GM21786 (cell line): ENCODE data around the gene CRHR1.
"Not testable (repeated sequence)": the region's sequence is repeated elsewhere in the genome, so short reads cannot be mapped to it uniquely, and the experiment has no call there.

Experiments used
- ATAC-seq: cut with Tn5 transposase; IDR thresholded peaks from one replicate; pipeline ENCODE4 v1.9.1; 2021; ENCODE audit not compliant: unreplicated experiment

CRHR1 gene

DNA sequence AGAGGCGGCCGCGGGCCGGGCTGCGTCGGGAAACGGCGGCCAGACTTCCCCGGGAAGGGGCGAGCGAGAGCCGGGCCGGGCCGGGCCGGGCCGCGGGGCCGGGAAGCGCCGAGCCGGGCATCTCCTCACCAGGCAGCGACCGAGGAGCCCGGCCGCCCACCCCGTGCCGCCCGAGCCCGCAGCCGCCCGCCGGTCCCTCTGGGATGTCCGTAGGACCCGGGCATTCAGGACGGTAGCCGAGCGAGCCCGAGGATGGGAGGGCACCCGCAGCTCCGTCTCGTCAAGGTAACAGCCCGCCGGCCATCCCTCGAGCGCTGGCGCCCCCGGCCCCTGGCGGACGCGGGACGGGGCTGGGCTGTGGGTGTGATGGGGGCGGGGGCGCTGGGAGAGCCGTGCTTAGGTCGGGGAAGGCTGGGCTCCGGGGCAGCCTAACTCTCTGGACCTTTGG, at the start of gene CRHR1:
Gene CRHR1, plus strand, starts transcription at position 28 of the 448 bp plus-strand sequence. Its CDS starts 225 bp downstream, at position 253.
- no peak for ATAC-seq

- ATAC-seq, result no peak
Observed at GRCh38 chr17:45734598-45734997, 49.5 kb upstream of the CRHR1 start.

GRCh38 chr17:45735488-45735887, 48.6 kb upstream of the CRHR1 start:
- no peak for ATAC-seq

DNA sequence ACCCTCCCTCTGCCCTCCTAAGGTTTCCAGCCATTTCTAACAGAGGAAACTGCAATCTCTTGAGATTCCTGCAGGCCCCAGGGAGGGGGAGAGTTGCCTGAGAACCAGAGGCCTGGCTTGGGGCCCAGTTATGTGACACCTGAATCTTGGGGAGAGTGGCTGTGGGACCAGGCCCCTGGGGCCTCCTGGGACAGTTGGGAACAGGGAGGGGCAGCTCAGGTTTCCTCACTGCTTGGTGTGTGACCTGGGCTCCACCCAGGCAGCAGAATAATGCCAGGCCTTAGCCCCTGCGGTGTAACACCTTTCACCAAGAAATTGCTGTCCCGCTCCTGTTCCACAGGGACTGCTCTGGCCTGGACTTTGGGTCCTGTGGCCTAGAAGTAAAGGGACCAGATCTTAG, 44.3 kb upstream of the CRHR1 start:
- no peak for ATAC-seq

- no peak for ATAC-seq
Observed at GRCh38 chr17:45740553-45741330, 43.4 kb upstream of the CRHR1 start.

GRCh38 chr17:45742251-45742650, 41.9 kb upstream of the CRHR1 start:
- ATAC-seq, result no peak

GRCh38 chr17:45743626-45744326, 40.3 kb upstream of the CRHR1 start:
- no peak for ATAC-seq

DNA sequence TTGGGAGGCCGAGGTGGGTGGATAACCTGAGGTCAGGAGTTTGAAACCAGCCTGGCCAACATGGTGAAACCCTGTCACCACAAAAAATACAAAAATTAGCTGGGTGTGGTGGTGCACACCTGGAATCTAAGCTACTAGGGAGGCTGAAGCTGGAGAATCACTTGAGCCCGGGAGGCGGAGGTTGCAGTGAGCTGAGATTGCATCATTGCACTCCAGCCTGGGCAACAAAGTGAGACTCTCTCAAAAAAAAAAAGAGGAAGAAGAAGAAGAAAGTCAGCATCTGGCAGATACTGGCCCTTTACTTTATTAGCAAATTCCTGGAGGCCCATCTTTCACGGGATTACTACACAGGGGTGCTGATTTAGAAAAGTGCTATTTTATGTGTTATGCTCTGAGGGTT, 39.3 kb upstream of the CRHR1 start:
- not testable (repeated sequence) for ATAC-seq

GRCh38 chr17:45745601-45746494, 38.3 kb upstream of the CRHR1 start:
- no peak for ATAC-seq

GRCh38 chr17:45747911-45748310, 36.2 kb upstream of the CRHR1 start:
- no peak for ATAC-seq

- ATAC-seq, result no peak
Observed at GRCh38 chr17:45748731-45749310, 35.3 kb upstream of the CRHR1 start.

DNA sequence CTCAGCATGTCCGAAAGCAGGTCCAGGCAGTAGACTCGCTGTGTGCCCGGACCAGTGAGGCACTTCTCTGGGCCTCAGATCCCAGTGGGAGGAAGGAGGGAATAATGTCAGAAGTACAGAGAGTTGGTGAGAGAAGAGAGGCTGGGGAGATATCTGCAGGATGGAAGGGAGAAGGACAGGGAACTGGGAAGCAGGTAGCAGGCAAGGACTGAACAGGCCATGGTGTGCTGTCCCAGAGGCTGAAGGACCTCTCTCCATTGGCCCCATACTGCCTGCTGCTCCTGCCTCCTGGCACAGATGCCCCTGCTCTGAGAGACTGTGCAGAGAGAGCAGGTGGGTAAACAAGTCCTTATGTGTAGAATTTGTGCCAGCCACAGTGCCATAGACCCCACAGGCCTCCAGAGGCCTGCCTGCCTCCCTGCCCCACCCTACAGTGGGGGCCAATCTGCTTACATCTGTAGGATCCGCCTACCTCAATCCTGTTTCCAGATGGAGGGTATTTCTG, 34.2 kb upstream of the CRHR1 start:
- ATAC-seq, result no peak

DNA sequence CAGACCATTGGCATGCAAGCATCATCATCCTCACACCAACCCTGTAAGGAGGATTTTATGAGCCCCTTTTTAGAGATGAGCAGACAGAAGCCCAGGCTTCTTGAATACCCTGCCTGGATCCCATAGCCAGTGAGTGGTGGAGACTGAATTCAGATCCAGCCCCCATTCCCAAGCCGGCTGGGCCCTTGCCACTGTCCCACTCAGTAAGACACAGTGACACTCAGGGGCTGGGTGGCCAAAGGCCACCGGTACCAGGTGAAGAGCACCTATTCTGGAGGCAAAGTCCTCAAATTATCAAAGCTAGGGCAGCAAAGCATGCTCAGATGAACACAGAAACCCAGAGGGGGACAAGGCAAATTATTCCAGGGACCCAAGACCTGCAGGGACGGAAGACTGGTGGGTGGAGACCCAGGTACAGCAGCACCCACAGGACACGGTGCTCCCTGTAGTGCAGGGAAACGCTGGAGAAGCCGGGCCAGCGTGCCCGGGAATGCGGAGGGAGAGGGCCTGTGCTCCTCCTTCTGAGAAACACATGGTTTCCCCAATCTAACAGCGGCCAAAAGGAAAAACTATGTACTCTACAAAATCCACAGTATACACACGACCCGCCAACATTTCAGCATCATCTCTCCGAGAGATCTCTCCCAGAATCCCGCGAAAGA, 33.2 kb upstream of the CRHR1 start:
- no peak for ATAC-seq

DNA sequence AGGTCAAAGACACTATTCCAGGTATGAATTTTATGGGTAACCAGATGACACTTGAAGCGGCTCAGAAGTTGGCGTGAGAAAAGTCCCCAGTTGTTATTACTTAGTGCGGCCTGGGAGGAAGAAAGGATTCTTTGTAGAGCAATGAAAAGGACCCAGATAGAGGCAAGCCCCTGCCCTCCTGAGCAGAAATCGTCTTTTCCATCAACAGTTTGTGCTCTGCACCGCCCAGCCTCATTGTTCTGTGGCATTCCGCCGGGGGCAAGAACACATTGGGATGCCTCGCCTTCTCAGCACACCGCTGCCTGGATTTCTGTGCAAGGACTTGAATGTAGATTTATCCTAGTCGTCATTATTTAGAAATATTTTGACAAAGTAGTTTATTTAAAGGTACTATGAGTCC, 32.7 kb upstream of the CRHR1 start:
- ATAC-seq, result no peak

DNA sequence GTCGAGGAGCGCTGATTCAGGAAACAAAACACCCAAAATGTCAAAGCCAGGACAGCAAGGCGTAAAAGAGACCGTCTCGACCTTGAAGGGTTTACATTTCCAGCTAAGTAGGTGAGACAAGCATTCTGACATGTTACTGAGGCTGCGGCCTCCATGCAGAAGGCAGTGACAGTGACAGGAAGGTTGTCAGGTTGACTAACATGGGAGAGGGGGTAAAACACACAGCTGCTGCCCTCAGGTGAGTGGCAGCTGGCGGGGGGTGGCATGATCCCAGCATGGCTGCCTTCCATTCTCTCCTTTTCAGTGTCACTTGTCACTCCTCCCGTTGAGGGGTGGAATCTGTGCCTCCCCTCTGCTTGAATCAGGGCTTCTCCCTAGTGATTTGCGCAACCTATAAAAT, 31.9 kb upstream of the CRHR1 start:
- no peak for ATAC-seq

GRCh38 chr17:45753645-45754225, 30.4 kb upstream of the CRHR1 start:
- ATAC-seq, result no peak

DNA sequence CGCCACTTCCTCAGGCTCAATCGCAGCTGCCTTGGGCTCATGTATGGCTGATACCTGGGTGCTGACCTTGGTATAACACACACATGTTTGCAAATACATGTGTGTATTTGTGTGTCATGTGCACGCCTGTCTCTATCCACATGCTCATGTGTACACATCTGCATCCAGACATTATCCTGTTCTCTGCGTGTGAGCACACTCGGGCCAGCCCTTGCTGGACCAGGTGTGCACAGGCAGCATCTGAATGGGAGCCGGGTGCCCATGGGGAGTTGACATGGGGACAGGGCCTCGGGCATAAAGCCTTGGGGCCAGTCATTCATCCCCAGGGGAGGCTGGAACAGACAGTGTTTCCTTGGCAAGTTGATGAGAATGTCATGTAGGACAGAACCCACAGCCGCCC, 29.1 kb upstream of the CRHR1 start:
- no peak for ATAC-seq

DNA sequence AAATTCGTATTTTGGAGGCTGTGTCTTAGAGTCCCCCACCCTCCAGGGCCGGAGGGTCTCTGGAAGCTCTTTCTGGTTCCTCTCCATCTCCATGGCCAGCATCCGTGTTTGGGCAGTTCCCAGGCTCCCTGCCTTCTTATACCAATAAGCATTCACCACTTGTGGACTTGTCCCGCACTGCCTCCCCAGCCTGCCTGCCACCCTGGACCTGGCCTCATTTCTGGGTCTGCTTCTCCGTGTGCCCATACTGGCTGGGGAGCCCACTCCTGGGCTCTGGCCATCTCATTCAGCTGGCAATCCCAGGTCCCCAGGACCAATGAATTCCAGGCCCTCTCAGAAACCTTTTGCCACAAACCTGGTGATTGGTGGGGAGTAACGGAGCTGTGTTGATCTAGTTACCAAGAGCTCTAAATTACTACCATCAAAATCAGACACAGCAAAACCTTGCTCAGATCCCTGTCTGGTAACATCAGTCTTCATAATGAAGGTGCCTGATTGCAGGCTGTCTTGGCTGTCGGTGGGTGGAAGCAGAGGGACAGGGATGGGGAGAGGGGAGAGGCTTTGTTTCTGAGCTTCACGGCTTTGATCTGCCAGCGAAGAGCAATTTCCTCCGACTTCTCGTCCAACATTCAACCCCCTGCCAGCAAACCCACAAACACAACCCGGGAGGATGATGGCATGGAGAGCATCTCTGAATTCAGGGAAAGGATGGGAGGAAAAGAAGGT, 27.7 kb upstream of the CRHR1 start:
- ATAC-seq, result no peak
